Measurements from ENCODE around the gene HLA-DRB5.
"Not testable (repeated sequence)": the region's sequence is repeated elsewhere in the genome, so short reads cannot be mapped to it uniquely, and the experiment has no call there.

HLA-DRB5 gene

GRCh38 chr6:32551410-32551809 lies 21.3 kb upstream of the HLA-DRB5 start:
- no peaks in the 10 kb centered on the region for H4K20me1 ChIP-seq (ENCODE audit: control insufficient read depth, insufficient read depth, low read depth, low read length)

GRCh38 chr6:32539839-32540238 lies 9.8 kb upstream of the HLA-DRB5 start:
- H3K4me1 ChIP-seq (ENCODE audit: control insufficient read depth, low read length): no peaks in the 10 kb centered on the region
- H3K4me2 ChIP-seq (ENCODE audit: low read length): no peak overlapping the region
- H3K79me2 ChIP-seq (ENCODE audit: control insufficient read depth, low read length): no peaks in the 10 kb centered on the region
- H3F3A ChIP-seq (ENCODE audit: control insufficient read depth, insufficient read depth): no peaks in the 10 kb centered on the region
- no peaks in the 10 kb centered on the region for H4K20me1 ChIP-seq (ENCODE audit: control insufficient read depth, insufficient read depth, low read depth, low read length)
- TF ChIP-seq CTCF (IDR thresholded peaks at IDR 0.05; ENCODE audit: low read depth, low read length, poor library complexity, severe bottlenecking) (no peak), EZH2phosphoT487 (IDR thresholded peaks at IDR 0.05; ENCODE audit: borderline replicate concordance, low read length) (no peak)
- H3K27ac ChIP-seq (ENCODE audit: low read depth, low read length): no peak overlapping the region
- no peaks in the 10 kb centered on the region for H3K9me2 ChIP-seq (replicated peaks; ENCODE audit: control insufficient read depth, low read length)
- no peaks in the 10 kb centered on the region for H3K27me3 ChIP-seq (ENCODE audit: control insufficient read depth, low read length)
- no peaks in the 10 kb centered on the region; the same call in 1 of the 2 replicates for H3K9me3 ChIP-seq (ENCODE audit: control insufficient read depth, insufficient read depth, low read length)
- no peaks in the 10 kb centered on the region for H3K36me3 ChIP-seq (ENCODE audit: control insufficient read depth, low read length)
- H3K4me3 ChIP-seq (ENCODE audit: low read length): no peak overlapping the region

More at GRCh38 chr6:32551410-32551809, 21.3 kb upstream of the HLA-DRB5 start:
- Histone ChIP-seq H3K4me2 (ENCODE audit: low read length) (no peak overlapping the region), H3K9me3 (ENCODE audit: control insufficient read depth, insufficient read depth, low read length) (no peaks in the 10 kb centered on the region), H3F3A (ENCODE audit: control insufficient read depth, insufficient read depth) (no peaks in the 10 kb centered on the region), H3K79me2 (ENCODE audit: control insufficient read depth, low read length) (no peaks in the 10 kb centered on the region), H3K27ac (ENCODE audit: low read depth, low read length) (no peak overlapping the region), H3K36me3 (ENCODE audit: control insufficient read depth, low read length) (no peaks in the 10 kb centered on the region), H3K9me2 (replicated peaks; ENCODE audit: control insufficient read depth, low read length) (no peaks in the 10 kb centered on the region), H3K4me1 (ENCODE audit: control insufficient read depth, low read length) (peaks cover 22% of the 10 kb centered on the region), H3K27me3 (ENCODE audit: control insufficient read depth, low read length) (no peaks in the 10 kb centered on the region), H3K4me3 (ENCODE audit: low read length) (no peak overlapping the region)
- no peak for TF ChIP-seq EZH2phosphoT487 (IDR thresholded peaks at IDR 0.05; ENCODE audit: borderline replicate concordance, low read length)
- TF ChIP-seq CTCF (IDR thresholded peaks at IDR 0.05; ENCODE audit: low read depth, low read length, poor library complexity, severe bottlenecking): no peak

GRCh38 chr6:32530431-32530793 lies 325 bp upstream of the HLA-DRB5 start:
- Histone ChIP-seq H3K4me1 (ENCODE audit: control insufficient read depth, low read length) (peaks cover 33% of the 10 kb centered on the region), H3K27ac (ENCODE audit: low read depth, low read length) (0 out of 2 replicates have a peak overlapping the region, but pooled peaks have one; percentile 30), H3K79me2 (ENCODE audit: control insufficient read depth, low read length) (peaks cover 21% of the 10 kb centered on the region), H3K4me2 (ENCODE audit: low read length) (peak overlapping the region; percentile 94), H3K4me3 (ENCODE audit: low read length) (peak overlapping the region; percentile 96)
- not testable (repeated sequence) for H4K20me1 ChIP-seq (ENCODE audit: control insufficient read depth, insufficient read depth, low read depth, low read length); H3K27me3 ChIP-seq (ENCODE audit: control insufficient read depth, low read length); H3K9me2 ChIP-seq (replicated peaks; ENCODE audit: control insufficient read depth, low read length); H3K9me3 ChIP-seq (ENCODE audit: control insufficient read depth, insufficient read depth, low read length); H3K36me3 ChIP-seq (ENCODE audit: control insufficient read depth, low read length); H3F3A ChIP-seq (ENCODE audit: control insufficient read depth, insufficient read depth)

- Histone ChIP-seq H3K79me2 (ENCODE audit: control insufficient read depth, low read length) (no peaks in the 10 kb centered on the region; the same call in 1 of the 2 replicates), H3K36me3 (ENCODE audit: control insufficient read depth, low read length) (peaks cover 4% of the 10 kb centered on the region), H3F3A (ENCODE audit: control insufficient read depth, insufficient read depth) (no peaks in the 10 kb centered on the region), H4K20me1 (ENCODE audit: control insufficient read depth, insufficient read depth, low read depth, low read length) (no peaks in the 10 kb centered on the region), H3K27ac (ENCODE audit: low read depth, low read length) (no peak overlapping the region), H3K27me3 (ENCODE audit: control insufficient read depth, low read length) (no peaks in the 10 kb centered on the region), H3K9me2 (replicated peaks; ENCODE audit: control insufficient read depth, low read length) (no peaks in the 10 kb centered on the region), H3K4me3 (ENCODE audit: low read length) (no peak overlapping the region), H3K4me1 (ENCODE audit: control insufficient read depth, low read length) (peaks cover 8% of the 10 kb centered on the region), H3K9me3 (ENCODE audit: control insufficient read depth, insufficient read depth, low read length) (no peaks in the 10 kb centered on the region), H3K4me2 (ENCODE audit: low read length) (no peak overlapping the region)
- TF ChIP-seq CTCF (IDR thresholded peaks at IDR 0.05; ENCODE audit: low read depth, low read length, poor library complexity, severe bottlenecking) (no peak), EZH2phosphoT487 (IDR thresholded peaks at IDR 0.05; ENCODE audit: borderline replicate concordance, low read length) (no peak)
Observed at GRCh38 chr6:32522302-32523047, 7.6 kb downstream of the HLA-DRB5 start.
